HFFc6 (cell line): ENCODE results near the gene MDM4. TPM values are rescaled to one million over a fixed set of nuclear protein-coding genes. Genes with fewer than 3 reads are reported as not detected.

Experiments used
- DNase-seq: peaks from one replicate; pipeline ENCODE4 v3.0.0-alpha.2; 2018
- H3K27ac Mint-ChIP-seq: 2 replicates; pipeline ENCODE4 v1.8.0; 2020; ENCODE audit warnings: mild to moderate bottlenecking, mixed read lengths
- H3K27me3 Mint-ChIP-seq: 2 replicates; pipeline ENCODE4 v1.8.0; 2021; ENCODE audit warnings: mild to moderate bottlenecking, moderate library complexity, mixed read lengths; ENCODE audit not compliant: insufficient read depth
- H3K36me3 Mint-ChIP-seq: 2 replicates; pipeline ENCODE4 v1.8.0; 2021; ENCODE audit warnings: low read depth, mixed read lengths
- H3K4me1 Mint-ChIP-seq: 2 replicates; pipeline ENCODE4 v1.8.0; 2020; ENCODE audit warnings: low read depth, mixed read lengths
- H3K4me3 Mint-ChIP-seq: 2 replicates; pipeline ENCODE4 v1.8.0; 2020; ENCODE audit warnings: mild to moderate bottlenecking, moderate library complexity, mixed read lengths
- H3K9me3 Mint-ChIP-seq: 2 replicates; pipeline ENCODE4 v1.8.0; 2020; ENCODE audit warnings: mild to moderate bottlenecking, mixed read lengths
- total RNA-seq, 6 experiments: library from RNA; stranded (reverse); fragmentation: NEBNext Ultra II Directional; extraction: Animal tissue kit (Norgen Biotek cat#: 25700); gene quantifications; 2 replicates in 1 of 6; 3 replicates in 5 of 6; pipeline ENCODE4 v1.2.3, GENCODE V29; 2021
- TF ChIP-seq, protein P1 (sequence below): fragments of 200-600 bp; sonication (generic); IDR thresholded peaks from 2 replicates; pipeline ENCODE4 v1.5.0; 2021; ENCODE audit warnings: antibody characterized with exemption, mild to moderate bottlenecking

Gene MDM4
- total RNA-seq, 6 experiments from 2014 or later = 21.9 to 28.1 (median 22.7) TPM

GRCh38 chr1:204572923-204573922 is 57.0 kb downstream of the MDM4 start:
- Mint-ChIP-seq H3K27me3 (peaks cover 11% of the 10 kb centered on the region), H3K36me3 (peaks cover 16% of the 10 kb centered on the region; the same call in 1 of the 2 replicates), H3K27ac (no peak overlapping the region), H3K4me3 (no peak overlapping the region), H3K9me3 (peaks cover 7% of the 10 kb centered on the region; the same call in 1 of the 2 replicates), H3K4me1 (peaks cover 18% of the 10 kb centered on the region)
- peak; percentile 26 for DNase-seq
- TF ChIP-seq, protein P1, sequence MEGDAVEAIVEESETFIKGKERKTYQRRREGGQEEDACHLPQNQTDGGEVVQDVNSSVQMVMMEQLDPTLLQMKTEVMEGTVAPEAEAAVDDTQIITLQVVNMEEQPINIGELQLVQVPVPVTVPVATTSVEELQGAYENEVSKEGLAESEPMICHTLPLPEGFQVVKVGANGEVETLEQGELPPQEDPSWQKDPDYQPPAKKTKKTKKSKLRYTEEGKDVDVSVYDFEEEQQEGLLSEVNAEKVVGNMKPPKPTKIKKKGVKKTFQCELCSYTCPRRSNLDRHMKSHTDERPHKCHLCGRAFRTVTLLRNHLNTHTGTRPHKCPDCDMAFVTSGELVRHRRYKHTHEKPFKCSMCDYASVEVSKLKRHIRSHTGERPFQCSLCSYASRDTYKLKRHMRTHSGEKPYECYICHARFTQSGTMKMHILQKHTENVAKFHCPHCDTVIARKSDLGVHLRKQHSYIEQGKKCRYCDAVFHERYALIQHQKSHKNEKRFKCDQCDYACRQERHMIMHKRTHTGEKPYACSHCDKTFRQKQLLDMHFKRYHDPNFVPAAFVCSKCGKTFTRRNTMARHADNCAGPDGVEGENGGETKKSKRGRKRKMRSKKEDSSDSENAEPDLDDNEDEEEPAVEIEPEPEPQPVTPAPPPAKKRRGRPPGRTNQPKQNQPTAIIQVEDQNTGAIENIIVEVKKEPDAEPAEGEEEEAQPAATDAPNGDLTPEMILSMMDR = no peak

- no peak for DNase-seq
- Mint-ChIP-seq H3K9me3 (peaks cover 7% of the 10 kb centered on the region; the same call in 1 of the 2 replicates), H3K4me1 (peaks cover 24% of the 10 kb centered on the region), H3K27me3 (peaks cover 11% of the 10 kb centered on the region), H3K36me3 (peaks cover 16% of the 10 kb centered on the region; the same call in 1 of the 2 replicates), H3K27ac (no peak overlapping the region), H3K4me3 (no peak overlapping the region)
- TF ChIP-seq, protein P1 = no peak
These were observed 58.0 kb downstream of the MDM4 start for GRCh38 chr1:204574016-204574864.

- peaks cover 24% of the 10 kb centered on the region for H3K4me1 Mint-ChIP-seq
- DNase-seq = no peak
- H3K9me3 Mint-ChIP-seq = peaks cover 6% of the 10 kb centered on the region; the same call in 1 of the 2 replicates
- TF ChIP-seq, protein P1 = no peak
- no peak overlapping the region for H3K27ac Mint-ChIP-seq
- no peak overlapping the region for H3K4me3 Mint-ChIP-seq
- H3K36me3 Mint-ChIP-seq = peaks cover 14% of the 10 kb centered on the region; the same call in 1 of the 2 replicates
- peaks cover 11% of the 10 kb centered on the region for H3K27me3 Mint-ChIP-seq
These were observed 58.6 kb downstream of the MDM4 start for GRCh38 chr1:204574865-204575163.

DNA sequence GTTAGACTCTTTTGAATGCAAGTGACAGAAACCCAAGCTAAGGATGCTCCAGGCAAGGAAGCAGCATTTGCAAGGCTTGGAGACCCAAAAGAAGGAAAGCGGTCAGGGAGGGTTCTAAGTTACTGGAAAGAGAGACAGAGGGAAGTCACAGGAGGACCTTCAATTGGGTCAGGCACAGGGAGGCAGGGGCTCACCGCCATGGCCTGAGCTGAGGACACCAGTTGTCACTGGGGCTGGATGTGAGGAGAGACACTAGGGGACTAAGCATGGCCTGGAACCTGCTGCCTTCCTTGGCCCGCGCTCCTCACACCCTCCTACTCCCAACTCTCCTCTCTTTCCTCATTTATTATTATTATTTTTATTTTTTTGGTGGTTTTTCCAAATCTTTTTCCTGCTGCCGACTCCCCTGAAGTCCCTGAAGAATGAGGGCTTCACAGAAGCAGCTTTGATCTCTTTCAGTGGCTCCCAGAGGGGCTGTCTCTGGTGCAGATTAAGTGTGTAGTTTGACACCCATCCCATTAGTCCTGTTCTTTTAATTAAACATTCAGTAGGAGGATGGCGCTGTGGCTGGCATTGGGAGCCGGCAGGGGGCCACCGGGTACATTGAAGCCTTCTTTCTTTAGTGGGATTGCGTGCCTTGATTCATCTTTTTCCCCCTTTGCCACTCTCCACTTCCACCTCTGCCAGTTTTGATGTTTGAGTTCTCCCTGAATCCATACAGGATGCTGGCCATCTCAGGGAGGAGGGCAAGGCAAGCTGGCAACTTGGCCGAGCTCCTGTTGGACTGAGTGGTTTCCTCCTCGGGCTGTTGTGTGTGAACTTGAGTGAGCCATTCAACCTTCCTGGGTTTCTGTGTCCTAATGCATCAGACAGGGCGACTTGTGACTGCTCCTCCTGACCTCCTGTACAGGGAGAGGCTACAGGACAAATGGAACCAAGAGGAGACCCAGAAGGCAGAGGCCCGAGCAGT is 59.3 kb downstream of the MDM4 start:
- DNase-seq = no peak
- peaks cover 8% of the 10 kb centered on the region; the same call in 1 of the 2 replicates for H3K36me3 Mint-ChIP-seq
- H3K4me3 Mint-ChIP-seq = no peak overlapping the region
- peaks cover 11% of the 10 kb centered on the region for H3K27me3 Mint-ChIP-seq
- H3K4me1 Mint-ChIP-seq = peaks cover 24% of the 10 kb centered on the region
- no peak overlapping the region for H3K27ac Mint-ChIP-seq
- TF ChIP-seq, protein P1 = no peak
- H3K9me3 Mint-ChIP-seq = no peaks in the 10 kb centered on the region; the same call in 1 of the 2 replicates
